GM12872 (cell line): ENCODE measurements around the gene CACNA1G.

Experiments used
- TF ChIP-seq, protein P1 (sequence below): IDR thresholded peaks from 3 replicates; pipeline ENCODE4 v1.5.1; 2011; ENCODE audit warnings: low read depth, mild to moderate bottlenecking, low read length, moderate library complexity; ENCODE audit not compliant: insufficient read depth

The CACNA1G gene

DNA sequence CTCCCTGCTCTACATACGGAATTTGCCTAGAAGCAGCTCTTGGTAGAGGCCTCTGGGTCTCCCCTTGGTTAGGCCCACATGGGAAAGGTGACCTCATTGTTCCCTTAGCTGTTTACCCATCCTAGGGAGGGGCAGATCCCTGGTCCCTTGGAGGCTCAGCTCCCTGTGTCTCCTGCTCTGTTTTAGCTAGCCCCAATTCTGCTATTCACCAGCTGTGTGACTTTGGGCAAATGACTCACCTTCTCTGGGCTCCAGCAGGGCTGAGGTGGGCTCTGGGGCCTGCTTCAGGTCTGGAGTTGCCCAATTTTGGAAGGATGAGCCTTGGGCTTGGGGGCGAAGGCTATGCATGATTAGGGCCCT, 78.1 kb downstream of the CACNA1G start:
- TF ChIP-seq, protein P1, sequence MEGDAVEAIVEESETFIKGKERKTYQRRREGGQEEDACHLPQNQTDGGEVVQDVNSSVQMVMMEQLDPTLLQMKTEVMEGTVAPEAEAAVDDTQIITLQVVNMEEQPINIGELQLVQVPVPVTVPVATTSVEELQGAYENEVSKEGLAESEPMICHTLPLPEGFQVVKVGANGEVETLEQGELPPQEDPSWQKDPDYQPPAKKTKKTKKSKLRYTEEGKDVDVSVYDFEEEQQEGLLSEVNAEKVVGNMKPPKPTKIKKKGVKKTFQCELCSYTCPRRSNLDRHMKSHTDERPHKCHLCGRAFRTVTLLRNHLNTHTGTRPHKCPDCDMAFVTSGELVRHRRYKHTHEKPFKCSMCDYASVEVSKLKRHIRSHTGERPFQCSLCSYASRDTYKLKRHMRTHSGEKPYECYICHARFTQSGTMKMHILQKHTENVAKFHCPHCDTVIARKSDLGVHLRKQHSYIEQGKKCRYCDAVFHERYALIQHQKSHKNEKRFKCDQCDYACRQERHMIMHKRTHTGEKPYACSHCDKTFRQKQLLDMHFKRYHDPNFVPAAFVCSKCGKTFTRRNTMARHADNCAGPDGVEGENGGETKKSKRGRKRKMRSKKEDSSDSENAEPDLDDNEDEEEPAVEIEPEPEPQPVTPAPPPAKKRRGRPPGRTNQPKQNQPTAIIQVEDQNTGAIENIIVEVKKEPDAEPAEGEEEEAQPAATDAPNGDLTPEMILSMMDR, result no peak

DNA sequence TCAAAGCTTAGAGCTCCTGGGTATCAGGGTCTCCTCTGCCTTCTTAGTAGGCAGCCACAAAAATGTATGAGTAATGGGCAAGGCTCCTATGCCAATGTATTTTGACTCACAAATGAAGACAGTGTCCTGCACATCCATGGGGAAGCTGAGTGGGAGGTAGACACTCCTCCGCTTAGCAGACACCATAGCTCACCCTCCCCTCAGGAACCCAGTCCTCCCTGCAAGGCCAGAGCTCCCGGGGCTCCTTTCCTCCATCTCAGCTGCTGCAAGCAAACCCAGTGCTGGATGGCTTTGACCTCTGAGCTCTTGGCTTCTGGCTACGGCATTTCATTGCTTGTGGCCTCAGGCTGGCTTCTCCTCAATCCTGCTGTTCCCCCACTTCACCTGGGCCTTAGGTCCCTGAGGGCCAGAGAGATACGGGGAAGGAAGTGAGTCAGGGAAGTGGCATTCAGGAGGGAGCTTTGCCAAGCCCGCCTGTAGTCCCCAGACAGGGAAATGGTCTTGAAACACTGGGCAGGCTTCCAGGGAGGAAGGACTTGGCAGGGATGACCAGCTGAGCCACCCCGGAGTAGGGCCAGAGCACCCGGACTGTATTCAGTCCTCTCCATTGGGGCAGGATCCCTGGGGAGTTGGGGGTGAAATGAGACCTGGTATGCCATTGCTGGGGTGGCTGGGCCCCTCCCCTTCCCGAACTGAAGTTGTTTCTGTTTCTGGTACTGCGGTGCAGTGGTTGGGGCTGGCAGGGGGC, 78.6 kb downstream of the CACNA1G start:
- TF ChIP-seq, protein P1, result no peak

DNA sequence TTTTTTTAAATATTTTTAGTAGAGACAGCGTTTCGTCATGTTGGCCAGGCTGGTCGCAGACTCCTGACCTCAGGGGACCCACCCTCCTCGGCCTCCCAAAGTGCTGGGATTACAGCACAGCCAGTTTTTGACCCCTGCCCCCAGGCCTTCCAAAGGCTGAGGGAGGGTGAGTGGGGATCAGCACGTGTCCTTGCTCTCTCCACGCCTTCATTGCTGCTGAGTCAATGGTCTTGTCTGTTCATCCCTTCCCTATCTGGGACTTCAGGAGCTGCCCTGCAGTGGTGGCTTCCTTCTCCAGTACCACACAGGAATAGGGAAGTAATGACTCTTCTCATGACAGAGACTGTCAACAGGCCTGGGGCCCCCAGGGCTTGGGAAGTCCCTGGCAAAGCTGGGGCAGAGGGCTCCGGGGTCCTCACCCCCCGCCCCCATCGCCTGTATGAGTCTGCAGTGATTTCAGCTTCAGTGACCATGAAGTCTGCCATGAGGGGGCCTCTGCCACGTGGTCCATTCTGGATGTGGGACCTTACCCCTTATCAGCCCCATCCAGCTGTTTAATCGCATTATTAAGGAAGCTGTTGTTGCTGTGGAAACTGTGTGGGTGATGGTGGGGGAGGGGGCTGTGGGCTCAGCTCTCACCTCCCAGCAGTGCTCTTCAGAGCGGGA, 80.3 kb downstream of the CACNA1G start:
- TF ChIP-seq, protein P1, result no peak

GRCh38 chr17:50641357-50641756, 80.8 kb downstream of the CACNA1G start:
- TF ChIP-seq, protein P1, result no peak

- TF ChIP-seq, protein P1, result no peak
Observed at GRCh38 chr17:50642071-50642721, 81.7 kb downstream of the CACNA1G start.

DNA sequence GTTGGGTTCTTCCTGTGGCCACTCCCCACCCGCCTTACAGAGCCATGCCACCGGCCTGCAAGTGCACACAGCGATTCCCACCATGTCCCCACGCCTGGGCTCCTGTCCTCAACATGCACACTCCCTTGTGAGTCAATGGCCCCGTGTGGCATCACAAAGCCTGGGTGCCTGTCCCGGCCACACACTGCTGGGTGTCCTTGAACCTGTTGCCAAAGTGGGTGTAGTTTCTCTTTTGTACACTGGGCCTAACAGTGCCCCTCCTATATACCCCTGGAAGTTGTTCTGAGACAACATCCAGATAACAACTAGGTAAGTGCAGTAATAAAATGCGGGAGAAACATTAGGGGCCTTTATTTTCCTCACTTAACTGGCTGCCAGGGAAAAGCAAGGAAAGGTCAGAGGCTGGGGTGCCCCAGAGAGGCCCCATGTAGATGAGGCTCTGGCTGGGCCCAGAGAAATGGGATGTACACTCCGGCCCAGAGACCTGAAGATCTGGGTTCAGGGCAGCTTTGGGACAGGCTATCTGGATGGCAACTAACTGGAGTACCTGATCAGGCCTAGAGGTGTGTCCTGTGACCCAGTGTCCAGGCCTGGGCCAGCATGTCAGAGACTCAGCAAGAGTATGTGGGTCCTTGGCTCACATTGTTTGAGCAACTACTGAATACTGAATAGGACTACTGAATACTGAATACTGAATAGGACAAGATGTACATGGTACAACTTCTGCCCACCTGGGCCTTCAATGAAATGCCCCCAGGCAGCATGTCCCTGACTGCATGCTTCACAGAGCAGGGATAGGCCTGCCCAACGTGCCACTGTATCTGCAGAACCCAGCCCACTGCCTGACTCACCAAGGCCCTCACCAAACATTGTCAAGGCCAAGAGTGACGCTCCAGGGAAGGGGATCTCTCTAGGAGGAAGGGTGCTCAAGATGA, 82.5 kb downstream of the CACNA1G start:
- TF ChIP-seq, protein P1, result no peak
